A673 (cell line): ENCODE measurements around the gene CDKAL1. TPM values are rescaled to one million over a fixed set of nuclear protein-coding genes. Genes with fewer than 3 reads are reported as not detected.

Experiments used
- BruUV-seq: library from RNA; stranded (reverse); fragments of 400-500 nt; replicated peaks from 2 replicates; lab custom pipeline; 2021; lab: Mats Ljungman, UMichigan
- CTCF ChIA-PET: fragments of 300-600 bp; sonication (Branson Sonifier 250); formaldehyde crosslinking; loops from one replicate; lab custom pipeline; 2022; ENCODE audit warnings: antibody characterized with exemption; lab: Charles Lee
- POLR2A ChIA-PET: fragments of 300-600 bp; sonication (Branson Sonifier 250); formaldehyde crosslinking; loops from one replicate; lab custom pipeline; 2022; ENCODE audit warnings: antibody characterized with exemption; ENCODE audit not compliant: low non-redundant PET; lab: Charles Lee
- DNase-seq: peaks from one replicate; pipeline ENCODE4 v3.0.0-alpha.2; 2015; ENCODE audit warnings: low spot score
- H3K27ac ChIP-seq: fragments of 200-600 bp; sonication (generic); 2 replicates; pipeline ENCODE4 v1.5.1; 2016; ENCODE audit warnings: mixed run types, low read depth, mild to moderate bottlenecking, mixed read lengths, antibody characterized with exemption, low read length; ENCODE audit not compliant: poor library complexity, severe bottlenecking
- H3K27me3 ChIP-seq: fragments of 200-600 bp; sonication (generic); replicated peaks from 2 replicates; pipeline ENCODE4 v1.6.1; 2017; ENCODE audit warnings: mixed run types, low read depth, mild to moderate bottlenecking, mixed read lengths, antibody characterized with exemption, low read length; ENCODE audit not compliant: insufficient read depth, poor library complexity
- H3K36me3 ChIP-seq: fragments of 200-600 bp; sonication (generic); 2 replicates; pipeline ENCODE4 v1.6.1; 2016; ENCODE audit warnings: mixed run types, mild to moderate bottlenecking, mixed read lengths, antibody characterized with exemption, low read length; ENCODE audit not compliant: insufficient read depth, poor library complexity, severe bottlenecking
- H3K4me1 ChIP-seq: fragments of 200-600 bp; sonication (generic); 2 replicates; pipeline ENCODE4 v1.6.1; 2017; ENCODE audit warnings: mixed run types, mild to moderate bottlenecking, mixed read lengths, antibody characterized with exemption, low read length; ENCODE audit not compliant: insufficient read depth, poor library complexity, severe bottlenecking
- H3K4me3 ChIP-seq: fragments of 200-600 bp; sonication (generic); 2 replicates; pipeline ENCODE4 v1.5.1; 2016; ENCODE audit warnings: low read depth, mixed run types, mild to moderate bottlenecking, mixed read lengths, low read length; ENCODE audit not compliant: poor library complexity, severe bottlenecking
- H3K9me3 ChIP-seq: fragments of 200-600 bp; sonication (generic); 2 replicates; pipeline ENCODE4 v1.6.1; 2016; ENCODE audit warnings: mixed run types, low read depth, mild to moderate bottlenecking, mixed read lengths, antibody characterized with exemption, low read length; ENCODE audit not compliant: poor library complexity, severe bottlenecking
- EZH2 ChIP-seq: fragments of 200-600 bp; sonication (generic); IDR thresholded peaks from 2 replicates; pipeline ENCODE4 v1.6.1; 2017; ENCODE audit warnings: borderline replicate concordance, low read depth, mild to moderate bottlenecking, mixed read lengths, antibody characterized with exemption, low read length; ENCODE audit not compliant: poor library complexity, severe bottlenecking
- intact Hi-C: fragments of 100-400 bp; cut with micrococcal nuclease; formaldehyde crosslinking; loops from one replicate; pipeline ENCODE4 v1.10.0; 2022; ENCODE audit not compliant: unreplicated experiment
- total RNA-seq: library from RNA; stranded (reverse); gene quantifications from 2 replicates; pipeline ENCODE4 v1.2.3, GENCODE V29; 2021
- TF ChIP-seq, protein P1 (sequence below): fragments of 300-800, 200-600 bp; sonication (generic); conservative IDR thresholded peaks from 2 replicates; pipeline ENCODE4 v1.5.1; 2017; ENCODE audit warnings: low read depth, mild to moderate bottlenecking, antibody characterized with exemption, low read length, moderate library complexity, mixed read lengths

Gene CDKAL1
- total RNA-seq, 1 experiment from 2014 or later = 35.5 TPM

DNA sequence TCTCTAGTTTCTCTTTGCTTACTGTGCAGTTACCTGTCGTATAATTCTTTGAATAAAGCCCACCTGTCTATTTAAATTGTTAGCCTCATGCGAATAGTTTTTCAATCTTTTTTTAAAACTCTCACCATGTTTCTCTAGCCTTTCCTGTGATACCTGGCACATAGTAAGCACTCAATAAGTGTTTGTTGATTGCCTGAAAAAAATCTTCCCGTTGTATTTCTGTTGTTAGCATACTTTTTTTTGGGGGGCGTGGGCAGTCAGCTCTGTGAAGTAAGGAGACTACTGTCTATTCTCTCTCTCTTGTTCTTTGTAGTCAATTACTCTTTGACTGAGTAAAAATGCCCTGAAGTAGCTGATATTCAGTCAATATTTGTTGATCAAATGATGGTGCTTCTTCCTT lies 205.8 kb downstream of the CDKAL1 start:
- POLR2A ChIA-PET = no interaction called here
- TF ChIP-seq, protein P1, sequence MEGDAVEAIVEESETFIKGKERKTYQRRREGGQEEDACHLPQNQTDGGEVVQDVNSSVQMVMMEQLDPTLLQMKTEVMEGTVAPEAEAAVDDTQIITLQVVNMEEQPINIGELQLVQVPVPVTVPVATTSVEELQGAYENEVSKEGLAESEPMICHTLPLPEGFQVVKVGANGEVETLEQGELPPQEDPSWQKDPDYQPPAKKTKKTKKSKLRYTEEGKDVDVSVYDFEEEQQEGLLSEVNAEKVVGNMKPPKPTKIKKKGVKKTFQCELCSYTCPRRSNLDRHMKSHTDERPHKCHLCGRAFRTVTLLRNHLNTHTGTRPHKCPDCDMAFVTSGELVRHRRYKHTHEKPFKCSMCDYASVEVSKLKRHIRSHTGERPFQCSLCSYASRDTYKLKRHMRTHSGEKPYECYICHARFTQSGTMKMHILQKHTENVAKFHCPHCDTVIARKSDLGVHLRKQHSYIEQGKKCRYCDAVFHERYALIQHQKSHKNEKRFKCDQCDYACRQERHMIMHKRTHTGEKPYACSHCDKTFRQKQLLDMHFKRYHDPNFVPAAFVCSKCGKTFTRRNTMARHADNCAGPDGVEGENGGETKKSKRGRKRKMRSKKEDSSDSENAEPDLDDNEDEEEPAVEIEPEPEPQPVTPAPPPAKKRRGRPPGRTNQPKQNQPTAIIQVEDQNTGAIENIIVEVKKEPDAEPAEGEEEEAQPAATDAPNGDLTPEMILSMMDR = no peak
- TF ChIP-seq EZH2 = no peak
- Histone ChIP-seq H3K4me3 (no peak overlapping the region), H3K4me1 (no peaks in the 10 kb centered on the region), H3K36me3 (no peaks in the 10 kb centered on the region), H3K9me3 (no peaks in the 10 kb centered on the region), H3K27me3 (no peaks in the 10 kb centered on the region), H3K27ac (no peak overlapping the region)
- no TSS peak for BruUV-seq
- no peak for DNase-seq
- CTCF ChIA-PET = no interaction called here
- intact Hi-C loops = no loop called here

- no peaks in the 10 kb centered on the region for H3K4me1 ChIP-seq
- ChIA-PET CTCF (no interaction called here), POLR2A (no interaction called here)
- no TSS peak for BruUV-seq
- H3K4me3 ChIP-seq = no peak overlapping the region
- no peaks in the 10 kb centered on the region for H3K36me3 ChIP-seq
- TF ChIP-seq, protein P1 = no peak
- no peak for TF ChIP-seq EZH2
- no peak overlapping the region for H3K27ac ChIP-seq
- DNase-seq = no peak
- intact Hi-C loops = no loop called here
- H3K27me3 ChIP-seq = no peaks in the 10 kb centered on the region
- H3K9me3 ChIP-seq = no peaks in the 10 kb centered on the region
These were observed 206.5 kb downstream of the CDKAL1 start for GRCh38 chr6:20740727-20741126.

GRCh38 chr6:20741490-20741889 lies 207.2 kb downstream of the CDKAL1 start:
- Histone ChIP-seq H3K27me3 (no peaks in the 10 kb centered on the region), H3K9me3 (no peaks in the 10 kb centered on the region), H3K4me3 (no peak overlapping the region), H3K4me1 (no peaks in the 10 kb centered on the region), H3K36me3 (no peaks in the 10 kb centered on the region), H3K27ac (no peak overlapping the region)
- CTCF ChIA-PET = no interaction called here
- intact Hi-C loops = no loop called here
- no peak for TF ChIP-seq EZH2
- TF ChIP-seq, protein P1 = no peak
- no TSS peak for BruUV-seq
- POLR2A ChIA-PET = no interaction called here
- no peak for DNase-seq
